Bronchial epithelial cell (primary cell): Measurements from ENCODE around the gene RAPGEF3. TPM values are rescaled to one million over a fixed set of nuclear protein-coding genes. Genes with fewer than 3 reads are reported as not detected.

ENCODE experiments used
- DNase-seq: peaks from one replicate; pipeline ENCODE4 v3.0.0-alpha.2; 2010; ENCODE audit warnings: low read depth
- FAIRE-seq: peaks from 2 replicates; lab custom pipeline; 2011; peaks lifted over from hg19 to GRCh38; lab: Jason Lieb, UNC
- H3K27me3 ChIP-seq: 2 replicates; pipeline ENCODE4 v1.5.1; 2011; ENCODE audit warnings: low read length; ENCODE audit not compliant: control insufficient read depth, insufficient read depth
- H3K36me3 ChIP-seq: 2 replicates; pipeline ENCODE4 v1.5.1; 2011; ENCODE audit warnings: low read length; ENCODE audit not compliant: control insufficient read depth, insufficient read depth
- H3K4me3 ChIP-seq: 2 replicates; pipeline ENCODE4 v1.5.1; 2011; ENCODE audit warnings: mild to moderate bottlenecking, low read depth, low read length, control low read depth
- total RNA-seq: library from RNA; depleted of rRNA; stranded (reverse); fragments of >200 nt; gene quantifications from 2 replicates; pipeline ENCODE4 v1.2.1, GENCODE V29; 2014
- TF ChIP-seq, protein P1 (sequence below): IDR thresholded peaks from 2 replicates; pipeline ENCODE4 v1.5.1; 2011; ENCODE audit warnings: mild to moderate bottlenecking, moderate library complexity, low read length, control low read depth, inconsistent platforms; ENCODE audit not compliant: insufficient read depth, severe bottlenecking

RAPGEF3 gene
- total RNA-seq, 1 donor from 2014 or later = 3.9 TPM

GRCh38 chr12:47722941-47723631 lies 35.6 kb downstream of the RAPGEF3 start:
- H3K36me3 ChIP-seq = no peaks in the 10 kb centered on the region
- no peak overlapping the region for H3K4me3 ChIP-seq
- FAIRE-seq = peak; percentile 23
- peak; percentile 34 for DNase-seq
- no peaks in the 10 kb centered on the region for H3K27me3 ChIP-seq
- TF ChIP-seq, protein P1, sequence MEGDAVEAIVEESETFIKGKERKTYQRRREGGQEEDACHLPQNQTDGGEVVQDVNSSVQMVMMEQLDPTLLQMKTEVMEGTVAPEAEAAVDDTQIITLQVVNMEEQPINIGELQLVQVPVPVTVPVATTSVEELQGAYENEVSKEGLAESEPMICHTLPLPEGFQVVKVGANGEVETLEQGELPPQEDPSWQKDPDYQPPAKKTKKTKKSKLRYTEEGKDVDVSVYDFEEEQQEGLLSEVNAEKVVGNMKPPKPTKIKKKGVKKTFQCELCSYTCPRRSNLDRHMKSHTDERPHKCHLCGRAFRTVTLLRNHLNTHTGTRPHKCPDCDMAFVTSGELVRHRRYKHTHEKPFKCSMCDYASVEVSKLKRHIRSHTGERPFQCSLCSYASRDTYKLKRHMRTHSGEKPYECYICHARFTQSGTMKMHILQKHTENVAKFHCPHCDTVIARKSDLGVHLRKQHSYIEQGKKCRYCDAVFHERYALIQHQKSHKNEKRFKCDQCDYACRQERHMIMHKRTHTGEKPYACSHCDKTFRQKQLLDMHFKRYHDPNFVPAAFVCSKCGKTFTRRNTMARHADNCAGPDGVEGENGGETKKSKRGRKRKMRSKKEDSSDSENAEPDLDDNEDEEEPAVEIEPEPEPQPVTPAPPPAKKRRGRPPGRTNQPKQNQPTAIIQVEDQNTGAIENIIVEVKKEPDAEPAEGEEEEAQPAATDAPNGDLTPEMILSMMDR = no peak

DNA sequence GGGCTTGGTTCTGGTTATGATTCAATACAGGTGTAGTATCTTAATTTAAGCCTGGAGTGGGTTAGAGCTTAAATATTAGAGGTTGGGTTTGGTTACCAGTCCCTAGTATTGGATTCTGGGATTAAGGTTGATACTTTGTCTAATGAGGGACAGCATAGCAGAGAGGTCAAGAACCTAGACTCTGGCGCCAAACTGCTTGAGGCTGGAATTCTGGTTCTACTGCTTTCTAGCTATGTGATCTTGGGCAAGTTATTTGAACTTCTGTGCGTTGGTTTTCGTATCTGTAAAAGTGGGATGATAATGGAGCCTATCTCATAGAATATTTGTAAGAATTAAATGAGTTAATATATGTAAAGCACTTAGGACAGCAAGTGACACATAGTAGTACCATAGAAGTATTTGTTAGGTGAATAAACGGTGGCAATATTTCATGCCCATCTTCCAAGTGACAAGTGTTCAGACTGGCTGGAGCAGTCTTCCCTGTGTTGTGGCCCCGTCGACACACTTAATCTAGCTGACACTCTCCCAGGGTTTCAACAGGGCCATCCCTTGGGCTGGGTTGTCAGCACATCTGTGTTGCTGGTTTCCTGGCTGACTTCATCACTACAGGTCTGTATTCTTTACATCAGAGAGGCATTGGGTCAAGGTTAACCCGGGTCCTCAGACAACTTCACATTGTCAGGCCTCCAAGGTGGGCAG lies 36.4 kb downstream of the RAPGEF3 start:
- H3K4me3 ChIP-seq = no peak overlapping the region
- DNase-seq (no peak), FAIRE-seq (peak; percentile 62)
- no peaks in the 10 kb centered on the region for H3K27me3 ChIP-seq
- TF ChIP-seq, protein P1 = no peak
- no peaks in the 10 kb centered on the region for H3K36me3 ChIP-seq

- TF ChIP-seq, protein P1 = no peak
- FAIRE-seq (no peak), DNase-seq (no peak)
Observed at GRCh38 chr12:47721431-47721973, 37.2 kb downstream of the RAPGEF3 start.

GRCh38 chr12:47718531-47718930 lies 40.1 kb downstream of the RAPGEF3 start:
- Histone ChIP-seq H3K4me3 (no peak overlapping the region), H3K36me3 (no peaks in the 10 kb centered on the region), H3K27me3 (no peaks in the 10 kb centered on the region)
- TF ChIP-seq, protein P1 = no peak
- no peak for FAIRE-seq
- DNase-seq = no peak

More at GRCh38 chr12:47721431-47721973, 37.2 kb downstream of the RAPGEF3 start:
- no peaks in the 10 kb centered on the region for H3K36me3 ChIP-seq
- no peaks in the 10 kb centered on the region for H3K27me3 ChIP-seq
- H3K4me3 ChIP-seq = no peak overlapping the region

- TF ChIP-seq, protein P1 = peak; percentile 96
- no peaks in the 10 kb centered on the region for H3K36me3 ChIP-seq
- DNase-seq (peak; percentile 63), FAIRE-seq (no peak)
- H3K4me3 ChIP-seq = no peak overlapping the region
- no peaks in the 10 kb centered on the region for H3K27me3 ChIP-seq
Observed at GRCh38 chr12:47717443-47718193, 41.1 kb downstream of the RAPGEF3 start.
